Measurements from ENCODE around the gene IL1RAP.

DNA sequence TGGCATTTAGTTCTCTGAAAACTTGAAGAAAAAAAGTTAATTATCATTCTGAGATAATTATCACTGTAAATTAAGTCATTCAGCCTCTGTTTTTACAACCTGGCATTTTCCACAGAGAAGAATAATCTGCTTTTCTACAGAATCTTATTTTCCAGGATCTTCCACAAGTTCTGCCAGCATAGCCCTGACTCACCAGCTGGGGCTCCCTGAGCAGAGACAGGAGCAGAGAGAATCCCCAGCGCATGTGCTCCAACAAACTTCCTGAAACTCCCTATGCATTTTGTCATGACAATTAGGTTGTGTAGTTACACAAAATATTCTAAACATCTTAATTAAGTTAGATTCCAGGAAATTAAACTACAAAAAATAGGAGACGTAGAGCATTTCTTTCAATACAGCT lies 32.1 kb upstream of the IL1RAP start:
- TF ChIP-seq EZH2phosphoT487 (IDR thresholded peaks at IDR 0.05; ENCODE audit: insufficient read depth, low read depth) (no peak), EZH2 (IDR thresholded peaks at IDR 0.05; ENCODE audit: insufficient read depth, poor library complexity, severe bottlenecking) (no peak)

All from GM23248 (cell line).